Ishikawa (cell line): ENCODE results near the gene HOXB3.

Experiments
- MAX ChIP-seq: IDR thresholded peaks from 2 replicates; pipeline ENCODE4 v1.6.1; 2012
- RAD21 ChIP-seq: IDR thresholded peaks from 2 replicates; pipeline ENCODE4 v1.6.1; 2012; ENCODE audit warnings: low read depth
- REST ChIP-seq: IDR thresholded peaks from 2 replicates; pipeline ENCODE4 v1.6.1; 2012; ENCODE audit warnings: low read depth, mild to moderate bottlenecking
- USF1 ChIP-seq: IDR thresholded peaks from 2 replicates; pipeline ENCODE4 v1.6.1; 2012

- TF ChIP-seq RAD21 (no peak), MAX (no peak), USF1 (no peak), REST (no peak)
Observed at GRCh38 chr17:48554412-48555257, 35.4 kb downstream of the HOXB3 start.
